ENCODE data around the gene CRACR2A.

The CRACR2A gene

DNA sequence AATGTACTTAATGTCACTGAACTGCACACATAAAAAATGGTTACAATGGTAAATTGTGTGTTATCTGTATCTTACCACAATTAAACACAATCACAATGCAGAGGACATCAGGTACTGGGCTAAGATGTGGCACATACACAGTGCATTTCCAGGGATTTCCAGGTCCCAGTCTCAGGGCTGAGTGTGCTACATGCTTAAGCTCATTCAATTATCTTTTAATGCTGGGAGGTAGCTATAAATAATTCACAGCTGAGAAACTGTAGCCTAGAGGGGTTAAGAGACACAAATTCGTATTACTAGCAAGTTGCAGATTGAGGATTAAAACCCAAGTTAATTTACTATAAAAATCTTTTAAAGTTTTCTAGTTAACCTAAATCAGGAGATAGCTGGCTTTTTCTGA is 67.1 kb downstream of the CRACR2A start:
- no peak overlapping the region for H3K4me3 ChIP-seq (ENCODE audit: low read depth, low read length)

GRCh38 chr12:3684449-3685051 is 68.4 kb downstream of the CRACR2A start:
- no peak overlapping the region for H3K4me3 ChIP-seq (ENCODE audit: low read depth, low read length)

- no peak overlapping the region for H3K4me3 ChIP-seq (ENCODE audit: low read depth, low read length)
Measured at GRCh38 chr12:3683670-3684069, 69.2 kb downstream of the CRACR2A start.

GRCh38 chr12:3681595-3682061 is 71.3 kb downstream of the CRACR2A start:
- no peak overlapping the region for H3K4me3 ChIP-seq (ENCODE audit: low read depth, low read length)

DNA sequence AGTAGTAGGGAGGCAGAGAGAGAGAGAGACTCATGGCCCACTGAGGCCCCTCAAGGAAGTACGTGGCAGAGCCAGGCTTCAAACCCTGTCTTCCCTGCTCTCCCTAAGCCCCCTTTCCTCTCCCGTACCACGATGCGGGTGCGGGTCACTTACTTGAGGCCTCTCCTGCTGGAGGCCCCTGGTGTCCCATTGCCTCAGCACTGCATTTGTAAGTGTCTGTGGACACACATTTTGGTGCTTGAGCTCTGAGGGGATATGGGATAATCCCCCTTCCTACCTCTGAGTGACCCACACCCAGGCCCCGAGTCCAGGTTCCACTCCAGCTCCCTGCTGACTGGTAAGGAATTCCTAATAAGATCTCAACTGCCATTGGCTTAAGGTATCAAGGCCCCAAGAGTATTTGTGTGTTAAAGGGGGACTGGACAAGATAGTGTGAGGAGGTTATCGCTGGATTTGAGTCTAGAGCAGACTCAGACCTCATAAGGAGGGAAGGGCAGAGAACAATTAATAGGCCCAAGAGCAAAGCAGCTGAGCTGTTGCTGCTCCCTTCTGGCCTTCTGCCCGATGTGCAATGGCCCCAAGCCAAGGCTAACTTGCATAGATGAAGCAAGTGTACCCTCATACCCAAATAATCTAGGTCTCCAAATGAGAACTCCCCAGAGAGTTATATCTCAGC is 71.9 kb downstream of the CRACR2A start:
- no peak overlapping the region for H3K4me3 ChIP-seq (ENCODE audit: low read depth, low read length)

DNA sequence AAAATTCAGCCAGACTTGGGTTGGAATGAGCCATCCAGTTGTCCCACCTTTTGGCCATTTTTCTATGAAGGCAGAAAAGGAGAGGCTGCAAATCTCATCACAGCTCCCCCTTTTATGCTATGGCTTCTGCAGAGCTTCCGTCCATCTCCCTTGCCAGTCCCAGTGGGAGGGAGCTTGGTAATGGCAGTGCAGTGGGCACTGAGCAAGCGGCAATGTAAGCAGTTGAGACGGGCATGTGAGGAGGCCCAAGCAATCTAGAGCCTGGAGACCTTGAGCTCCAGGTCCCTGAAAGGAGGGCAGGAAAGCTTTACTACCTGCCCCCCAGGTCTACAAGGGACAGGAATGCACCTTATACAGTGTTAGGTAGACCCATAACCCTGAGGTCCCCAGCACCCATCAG is 73.1 kb downstream of the CRACR2A start:
- no peak overlapping the region for H3K4me3 ChIP-seq (ENCODE audit: low read depth, low read length)

DNA sequence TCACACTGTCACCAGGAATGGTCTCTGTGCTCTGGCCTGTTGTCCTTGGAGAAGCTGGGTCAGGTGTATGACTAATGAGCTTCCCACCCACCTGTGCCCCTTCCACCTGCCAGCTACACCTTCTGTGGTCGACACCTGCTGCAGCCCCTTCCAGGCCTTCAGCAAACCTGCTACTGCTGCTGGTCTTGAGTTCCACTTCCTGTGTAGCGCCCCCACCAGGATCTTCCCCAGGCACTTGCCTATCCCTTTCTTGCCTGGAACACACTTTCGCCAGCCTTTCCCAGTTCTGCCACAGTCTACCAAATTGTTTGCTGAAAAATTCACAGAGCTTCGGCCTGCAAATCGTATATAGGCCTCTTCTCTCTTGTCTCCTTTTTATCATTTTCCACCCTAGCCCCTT is 75.3 kb downstream of the CRACR2A start:
- H3K4me3 ChIP-seq (ENCODE audit: low read depth, low read length), result no peak overlapping the region

- no peak overlapping the region for H3K4me3 ChIP-seq (ENCODE audit: low read depth, low read length)
Measured at GRCh38 chr12:3673981-3674708, 78.8 kb downstream of the CRACR2A start.

- H3K4me3 ChIP-seq (ENCODE audit: low read depth, low read length), result no peak overlapping the region
Measured at GRCh38 chr12:3672113-3672509, 80.8 kb downstream of the CRACR2A start.

GRCh38 chr12:3671330-3672112 is 81.4 kb downstream of the CRACR2A start:
- H3K4me3 ChIP-seq (ENCODE audit: low read depth, low read length), result no peak overlapping the region

- H3K4me3 ChIP-seq (ENCODE audit: low read depth, low read length), result no peak overlapping the region
Measured at GRCh38 chr12:3670083-3670620, 82.8 kb downstream of the CRACR2A start.

DNA sequence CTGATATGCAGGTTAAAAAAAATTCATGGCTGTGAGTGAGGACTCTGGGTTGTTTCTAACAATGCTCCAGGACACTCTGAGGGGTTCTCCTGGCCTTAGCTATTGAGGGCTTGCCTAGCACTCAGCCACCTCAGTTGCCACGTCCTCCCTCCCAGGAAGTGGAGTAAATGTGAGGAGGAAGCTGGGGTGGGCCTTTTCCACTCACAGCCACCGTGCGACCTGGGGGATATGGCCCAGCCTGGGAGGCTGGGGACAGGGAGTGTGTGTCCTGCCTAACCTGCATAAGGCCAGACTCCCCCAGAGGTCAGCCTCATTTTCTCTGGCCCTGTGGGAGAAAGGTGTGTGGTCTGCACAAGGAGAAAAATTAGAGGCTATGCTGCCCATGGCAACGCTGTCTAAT is 83.3 kb downstream of the CRACR2A start:
- H3K4me3 ChIP-seq (ENCODE audit: low read depth, low read length), result no peak overlapping the region

DNA sequence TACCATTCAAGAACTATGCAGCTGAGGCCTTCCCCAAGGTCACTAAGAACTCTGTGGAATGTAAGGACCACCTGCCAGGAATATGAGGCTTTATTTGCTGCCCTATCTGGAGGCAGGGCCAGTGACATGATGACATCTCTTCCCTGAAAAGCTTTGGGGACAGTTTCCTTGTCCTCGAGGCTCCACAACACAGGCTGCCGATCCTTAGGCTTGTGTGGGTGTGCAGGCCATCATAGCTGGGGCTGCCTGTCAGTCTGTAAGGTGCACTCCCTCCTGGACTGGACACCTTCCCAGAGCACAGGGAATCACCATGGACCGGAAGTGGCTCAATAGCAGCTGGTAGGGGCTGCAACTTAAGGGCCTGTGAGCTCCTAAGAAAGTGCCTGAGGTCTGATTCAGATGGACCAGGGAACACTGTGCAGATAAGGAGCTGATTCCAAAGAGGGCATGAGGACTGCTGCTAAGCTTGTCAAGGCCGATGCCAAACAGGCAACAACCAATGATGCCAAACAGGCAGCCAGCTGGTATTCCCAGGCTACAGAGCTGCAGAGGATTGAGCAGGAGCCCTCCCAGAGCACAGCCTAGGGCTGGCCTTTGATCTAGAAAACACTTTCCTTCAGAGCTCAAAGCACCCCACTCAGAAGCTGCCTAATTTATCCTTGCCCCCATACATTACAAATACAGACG is 84.3 kb downstream of the CRACR2A start:
- no peak overlapping the region for H3K4me3 ChIP-seq (ENCODE audit: low read depth, low read length)

DNA sequence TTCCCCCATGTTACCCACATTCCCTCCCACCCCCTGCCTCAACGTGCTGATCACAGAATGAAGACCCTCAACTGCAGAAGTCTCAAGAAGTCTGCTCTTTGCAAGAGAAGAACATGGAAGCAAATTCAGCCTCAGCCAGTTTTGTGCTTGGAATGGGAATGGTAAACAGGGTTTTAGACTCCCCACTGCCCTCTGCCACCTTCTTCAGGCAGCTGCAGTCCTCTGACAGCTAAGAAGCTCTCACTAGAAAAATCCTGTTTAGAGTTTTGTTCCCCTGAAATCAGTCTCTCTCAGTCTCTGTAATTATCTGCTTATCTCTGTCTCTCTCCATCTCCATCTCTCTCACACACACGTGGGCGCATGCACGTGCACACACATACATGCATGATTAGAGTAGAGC is 85.4 kb downstream of the CRACR2A start:
- no peak overlapping the region for H3K4me3 ChIP-seq (ENCODE audit: low read depth, low read length)

GRCh38 chr12:3666441-3666840 is 86.5 kb downstream of the CRACR2A start:
- H3K4me3 ChIP-seq (ENCODE audit: low read depth, low read length), result no peak overlapping the region

GRCh38 chr12:3662521-3662921 is 90.4 kb downstream of the CRACR2A start:
- no peak overlapping the region for H3K4me3 ChIP-seq (ENCODE audit: low read depth, low read length)

GRCh38 chr12:3661028-3661427 is 91.9 kb downstream of the CRACR2A start:
- H3K4me3 ChIP-seq (ENCODE audit: low read depth, low read length), result no peak overlapping the region

DNA sequence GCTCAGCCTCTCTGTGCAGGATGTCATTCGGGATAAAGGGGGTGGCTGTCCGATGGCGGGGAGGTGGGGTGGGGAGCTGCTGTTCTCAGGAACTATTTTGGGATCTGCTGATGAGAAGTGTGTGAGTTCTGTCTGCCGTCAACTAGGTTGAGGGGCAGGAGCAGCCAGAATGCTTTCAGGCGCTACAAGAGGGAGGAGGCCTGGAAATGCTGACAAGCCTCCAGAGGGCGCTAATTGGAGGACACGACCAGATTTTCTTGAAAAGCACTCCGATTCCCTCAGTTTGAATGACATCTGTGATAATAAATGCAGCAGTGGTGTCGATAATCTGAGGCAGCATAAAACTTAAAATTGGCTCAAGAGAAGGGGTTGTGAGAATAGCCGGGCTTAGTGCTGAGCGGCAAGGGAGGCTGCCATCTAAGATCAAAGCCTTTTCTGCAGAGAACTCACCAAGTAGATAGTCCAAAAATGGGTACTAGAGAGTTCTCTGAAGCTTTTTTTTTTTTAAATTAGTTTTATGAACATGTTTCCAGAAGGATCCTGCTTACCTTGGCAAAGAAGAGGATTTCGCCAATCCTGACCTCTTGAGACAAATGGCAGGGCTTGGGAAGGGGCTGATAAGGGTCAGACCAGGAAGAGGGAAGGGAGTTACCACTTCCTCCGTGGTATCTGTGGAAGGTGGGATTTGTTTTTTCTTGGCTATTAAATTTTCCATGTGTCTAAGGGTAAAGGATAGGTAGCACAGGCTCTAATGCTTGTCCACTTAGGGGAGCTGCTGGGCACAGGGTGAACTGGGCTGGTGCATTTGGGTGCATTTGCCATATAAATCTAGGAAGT is 94.4 kb downstream of the CRACR2A start:
- no peak overlapping the region for H3K4me3 ChIP-seq (ENCODE audit: low read depth, low read length)

DNA sequence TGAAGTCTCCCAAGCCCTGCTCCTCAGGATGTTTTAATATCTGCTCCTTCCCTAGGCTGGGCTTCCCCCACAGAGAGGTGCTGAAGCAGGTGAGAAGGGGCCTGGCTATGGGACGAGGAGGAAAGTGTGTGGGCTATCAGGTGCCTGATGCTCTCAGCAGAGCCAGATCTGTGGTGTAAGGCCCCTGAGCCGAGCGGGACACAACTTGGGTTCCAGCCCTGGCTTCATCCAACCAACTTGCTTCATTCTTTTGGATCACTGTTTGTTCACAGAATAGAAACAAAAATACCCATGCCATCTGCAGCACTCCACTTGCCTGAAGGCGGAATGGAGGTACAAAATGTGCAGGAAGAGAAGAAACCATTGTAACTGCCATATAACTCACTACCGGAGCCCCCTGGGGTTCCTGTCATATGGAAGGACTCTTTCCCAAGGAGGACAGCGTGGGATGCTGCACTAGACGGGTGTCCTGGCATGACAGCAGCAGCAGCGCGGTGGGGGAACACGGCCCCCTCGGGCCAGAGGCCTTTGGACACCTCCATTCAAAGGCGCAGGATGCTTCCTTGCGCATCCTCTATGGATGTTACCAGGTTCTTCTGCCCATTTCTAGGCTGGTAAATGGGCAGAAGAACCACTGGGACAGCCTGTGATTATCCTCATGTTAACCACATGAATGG is 95.8 kb downstream of the CRACR2A start:
- no peak overlapping the region for H3K4me3 ChIP-seq (ENCODE audit: low read depth, low read length)

All from iPS-11a (cell line).